GM18861 (cell line): ENCODE data around the gene CDK19.
A peak's percentile ranks its signal among the peaks of the same experiment; 100 is the strongest.
"Not testable (repeated sequence)": the region's sequence is repeated elsewhere in the genome, so short reads cannot be mapped to it uniquely, and the experiment has no call there.

Experiments used
- ATAC-seq: cut with Tn5 transposase; IDR thresholded peaks from one replicate; pipeline ENCODE4 v1.9.1; 2021; ENCODE audit not compliant: unreplicated experiment

The CDK19 gene

GRCh38 chr6:110814102-110815014 is 911 bp downstream of the CDK19 start:
- peak; percentile 18 for ATAC-seq

DNA sequence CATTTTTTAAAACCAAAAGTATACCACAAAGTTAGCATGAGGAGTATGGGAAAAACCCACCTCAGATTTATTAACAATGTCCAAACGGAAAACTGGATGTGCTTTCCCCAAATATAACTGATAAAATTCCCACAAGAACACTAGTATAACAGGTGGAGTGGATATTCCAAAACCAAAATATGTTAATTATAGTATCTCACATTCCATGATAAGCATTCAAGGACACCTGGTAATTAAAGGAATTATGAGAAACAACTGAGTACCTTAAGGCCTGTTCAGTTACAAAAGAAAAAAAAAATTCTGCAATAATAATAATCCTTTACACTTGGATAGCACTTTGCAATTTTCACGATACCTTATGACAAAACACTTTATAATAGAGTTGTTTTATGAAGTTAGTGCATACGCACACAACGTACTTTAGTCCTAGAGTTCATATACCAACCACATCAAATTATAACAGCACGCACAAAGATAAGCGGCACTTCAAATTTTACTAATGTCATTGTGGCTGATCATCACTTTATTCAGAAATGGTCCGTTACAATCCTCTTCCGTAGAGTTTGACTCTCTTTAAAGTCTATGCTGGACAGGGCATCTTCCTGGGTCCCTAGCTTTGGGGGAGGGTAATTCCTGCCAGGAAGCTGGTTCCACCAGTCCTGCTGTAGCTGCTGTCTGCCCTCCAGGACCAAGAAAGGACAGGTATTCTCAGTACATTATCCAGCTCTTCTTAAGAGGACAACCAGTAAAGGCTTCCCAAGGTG is 1.7 kb downstream of the CDK19 start:
- ATAC-seq: no peak

GRCh38 chr6:110812719-110813118 is 2.5 kb downstream of the CDK19 start:
- no peak for ATAC-seq

DNA sequence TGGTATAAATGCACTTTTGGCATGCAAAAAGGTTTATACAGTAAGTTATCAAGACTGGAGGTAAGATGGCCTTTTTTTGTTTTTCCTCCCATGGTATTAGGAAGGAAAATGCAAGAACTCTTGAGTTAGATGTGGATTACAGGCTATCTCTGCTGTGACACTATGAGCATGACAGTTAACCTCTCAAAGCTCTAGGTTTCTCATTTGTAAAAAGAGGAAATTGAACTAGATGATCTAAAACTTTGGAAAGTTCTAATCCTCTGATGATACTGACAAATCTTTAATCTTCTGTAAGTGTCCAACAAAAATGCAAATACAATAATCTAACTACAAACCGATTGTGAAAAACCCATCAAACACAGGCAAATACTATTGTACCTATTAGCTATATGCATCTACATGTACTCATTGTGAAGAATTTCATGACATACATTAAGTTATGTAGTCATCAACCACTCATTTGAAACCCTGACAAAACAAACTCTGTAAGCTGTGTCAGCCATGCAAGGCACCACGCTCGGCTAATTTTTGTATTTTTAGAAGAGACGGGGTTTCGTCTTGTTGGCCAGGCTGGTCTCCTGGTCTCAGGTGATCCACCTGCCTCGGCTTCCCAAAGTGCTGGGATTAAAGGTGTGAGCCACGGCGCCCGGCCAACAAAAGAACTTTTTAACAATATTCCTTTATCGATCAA is 4.2 kb downstream of the CDK19 start:
- ATAC-seq: peak; percentile 35

GRCh38 chr6:110809792-110810191 is 5.5 kb downstream of the CDK19 start:
- ATAC-seq: no peak

GRCh38 chr6:110802175-110802574 is 13.1 kb downstream of the CDK19 start:
- not testable (repeated sequence) for ATAC-seq

- no peak for ATAC-seq
Observed at GRCh38 chr6:110800839-110801196, 14.5 kb downstream of the CDK19 start.

DNA sequence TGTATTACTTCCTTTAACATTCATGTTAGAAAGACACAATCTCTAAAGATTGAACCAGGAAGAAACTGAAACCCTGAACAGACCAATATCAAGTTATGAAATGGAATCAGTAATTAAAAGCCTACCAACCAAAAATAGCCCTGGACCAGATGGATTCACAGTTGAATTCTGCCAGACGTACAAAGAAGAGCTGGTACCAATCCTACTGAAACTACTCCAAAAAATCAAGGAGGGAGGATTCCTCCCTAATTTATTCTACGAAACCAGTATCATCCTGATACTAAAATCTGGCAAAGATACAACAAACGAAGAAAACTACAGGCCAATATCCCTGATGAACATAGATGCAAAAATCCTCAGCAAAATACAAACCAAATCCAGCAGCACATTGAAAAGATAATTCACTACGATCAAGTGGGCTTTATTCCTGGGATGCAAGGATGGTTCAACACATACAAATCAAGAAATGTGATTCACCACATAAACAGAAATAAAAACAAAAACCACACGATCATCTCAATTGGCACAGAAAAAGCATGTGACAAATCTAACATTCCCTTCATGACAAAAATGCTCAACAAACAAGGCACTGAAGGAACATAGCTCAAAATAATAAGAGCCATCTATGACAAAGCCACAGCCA is 15.0 kb downstream of the CDK19 start:
- no peak for ATAC-seq

DNA sequence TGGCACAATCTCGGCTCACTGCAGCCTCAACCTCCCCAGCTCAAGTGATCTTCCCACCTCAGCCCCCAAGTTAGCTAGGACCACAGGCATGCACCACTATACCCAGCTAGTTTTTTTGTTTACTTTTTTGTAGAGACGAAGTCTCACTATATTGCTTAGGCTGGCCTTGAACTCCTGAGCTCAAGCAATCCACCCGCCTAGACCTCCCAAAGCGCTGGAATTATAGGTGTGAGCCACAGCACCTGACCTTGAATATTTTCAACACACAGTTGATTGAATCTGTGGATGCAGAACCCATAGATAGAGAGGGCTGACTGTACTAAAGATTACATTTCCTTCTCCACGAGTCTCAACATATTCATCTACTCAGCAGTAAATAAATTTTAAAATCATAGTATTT is 15.6 kb downstream of the CDK19 start:
- no peak for ATAC-seq

GRCh38 chr6:110799189-110799588 is 16.1 kb downstream of the CDK19 start:
- no peak for ATAC-seq

GRCh38 chr6:110795271-110795670 is 20.0 kb downstream of the CDK19 start:
- ATAC-seq: no peak

DNA sequence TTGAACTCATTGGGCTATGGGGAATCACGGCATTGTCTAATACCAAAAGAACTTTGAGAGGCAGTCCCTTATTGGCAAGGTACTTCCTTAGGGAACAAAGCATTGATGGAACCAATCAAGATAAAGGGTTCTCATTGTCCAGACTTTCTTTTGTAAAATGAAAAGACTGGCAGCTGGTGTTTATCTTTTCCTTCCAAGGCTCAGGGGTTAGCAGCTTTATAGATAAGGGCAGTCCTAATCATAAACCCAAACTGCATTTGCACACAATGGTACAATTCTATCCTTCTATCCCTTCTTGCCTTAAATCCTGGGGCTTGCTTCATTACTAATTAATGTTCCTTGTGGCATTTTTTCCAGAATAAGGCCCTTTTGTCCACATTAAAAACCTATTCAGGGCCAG is 28.6 kb downstream of the CDK19 start:
- ATAC-seq: no peak

GRCh38 chr6:110786271-110786670 is 29.0 kb downstream of the CDK19 start:
- no peak for ATAC-seq

DNA sequence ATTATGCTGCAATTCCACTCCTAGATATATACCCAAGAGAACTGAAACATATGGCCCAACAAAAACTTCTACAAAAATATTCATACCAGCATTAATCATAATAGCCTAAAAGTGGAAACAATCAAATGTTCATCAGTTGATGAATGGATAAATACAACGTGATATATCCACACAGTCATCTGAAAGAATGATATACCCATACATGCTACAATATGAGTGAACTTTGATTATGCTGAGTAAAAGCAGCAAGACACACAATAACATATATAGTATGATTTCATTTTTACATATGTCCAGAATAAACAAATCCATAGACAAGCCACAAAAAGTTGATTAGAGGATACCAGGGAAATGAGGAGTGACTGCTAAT is 30.7 kb downstream of the CDK19 start:
- peak; percentile 19 for ATAC-seq

- ATAC-seq: no peak
Observed at GRCh38 chr6:110781522-110782214, 33.6 kb downstream of the CDK19 start.

DNA sequence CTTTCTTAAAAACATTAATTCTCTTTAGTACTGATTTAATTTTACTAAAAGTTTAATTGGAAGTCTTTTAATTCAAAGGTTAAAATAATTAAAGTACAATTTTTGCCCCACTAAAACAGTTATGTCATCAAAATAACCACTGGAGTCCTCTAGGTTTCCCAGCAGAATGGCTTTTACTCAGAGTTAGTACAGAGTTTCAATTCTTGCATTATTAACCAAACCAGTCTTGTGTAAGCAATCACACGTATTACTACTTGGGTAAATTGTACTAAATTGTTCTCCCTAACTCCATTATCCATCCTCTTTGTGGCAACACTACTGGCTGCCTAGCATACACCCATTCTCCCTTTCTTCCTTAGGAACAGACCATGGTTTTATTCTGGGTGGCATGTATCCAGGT is 36.9 kb downstream of the CDK19 start:
- ATAC-seq: no peak

DNA sequence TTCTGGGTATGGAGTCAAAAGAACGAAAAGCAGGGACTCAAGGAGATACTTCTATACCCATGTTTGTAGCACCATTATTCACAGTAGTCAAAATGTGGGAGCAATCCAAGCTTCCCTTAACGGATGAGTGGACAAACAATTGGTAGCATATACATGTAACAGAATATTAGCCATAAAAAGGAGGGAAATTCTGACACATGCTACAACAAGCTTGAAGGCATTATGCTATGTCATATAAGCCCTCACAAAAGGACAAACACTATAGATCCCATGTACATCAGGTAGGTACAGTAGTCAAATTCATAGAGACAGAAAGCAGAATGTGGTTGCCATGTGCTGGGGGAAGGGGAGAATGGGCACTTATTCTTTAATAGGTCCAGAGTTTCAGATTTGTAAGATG is 37.6 kb downstream of the CDK19 start:
- no peak for ATAC-seq

GRCh38 chr6:110776413-110776812 is 38.9 kb downstream of the CDK19 start:
- ATAC-seq: no peak

DNA sequence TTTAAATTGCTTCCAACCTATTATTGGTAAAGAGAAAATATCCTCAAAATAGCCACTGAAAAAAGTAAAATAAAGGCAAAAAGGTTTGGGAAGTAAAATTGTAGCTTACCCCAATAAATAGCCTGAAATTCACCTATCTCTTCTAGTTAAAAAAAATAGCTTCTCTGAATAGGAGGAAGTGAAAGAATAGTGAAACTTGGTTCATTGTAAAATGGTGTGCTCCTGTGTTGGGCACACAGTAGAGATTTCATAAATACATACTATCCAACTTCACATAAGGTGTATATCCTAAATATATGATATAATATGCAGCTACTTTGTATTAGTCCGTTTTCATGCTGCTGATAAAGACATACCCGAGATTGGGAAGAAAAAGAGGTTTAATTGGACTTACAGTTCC is 45.3 kb downstream of the CDK19 start:
- no peak for ATAC-seq

DNA sequence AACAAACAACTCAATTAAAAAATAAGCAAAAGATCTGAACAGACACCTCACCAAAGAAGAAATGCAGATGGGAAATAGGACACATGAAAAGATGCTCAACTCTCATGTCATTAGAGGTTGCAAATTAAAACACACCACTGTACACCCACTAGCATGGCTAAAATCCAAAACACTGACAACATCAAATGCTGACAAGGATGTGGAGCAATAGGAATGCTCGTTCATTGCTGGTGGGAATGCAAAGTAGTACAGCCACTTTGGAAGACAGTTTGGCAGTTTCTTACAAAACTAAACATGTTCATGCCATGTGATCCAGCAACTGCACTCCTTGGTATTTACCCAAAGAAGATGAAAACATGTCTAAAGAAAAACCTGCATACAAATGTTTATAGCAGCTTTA is 47.2 kb downstream of the CDK19 start:
- ATAC-seq: no peak

GRCh38 chr6:110761371-110761770 is 53.9 kb downstream of the CDK19 start:
- no peak for ATAC-seq
